DOHH2 (cell line): ENCODE results near the gene DHRS11.
A peak's percentile ranks its signal among the peaks of the same experiment; 100 is the strongest.

Experiments used
- H3F3A ChIP-seq: fragments of 200-600 bp; sonication (generic), shearing (Covaris generic); 2 replicates; pipeline ENCODE4 v1.6.0; 2016; ENCODE audit warnings: antibody characterized with exemption, mild to moderate bottlenecking; ENCODE audit not compliant: control insufficient read depth, insufficient read depth
- H3K27ac ChIP-seq: fragments of 200-600 bp; sonication (generic); 2 replicates; pipeline ENCODE4 v1.5.1; 2014; ENCODE audit warnings: low read depth, mild to moderate bottlenecking, low read length, moderate library complexity
- H3K27me3 ChIP-seq: fragments of 200-600 bp; sonication (generic); 2 replicates; pipeline ENCODE4 v1.6.1; 2014; ENCODE audit warnings: mild to moderate bottlenecking, low read length, mixed read lengths; ENCODE audit not compliant: control insufficient read depth
- H3K36me3 ChIP-seq: fragments of 200-600 bp; sonication (generic); 2 replicates; pipeline ENCODE4 v1.6.1; 2014; ENCODE audit warnings: mild to moderate bottlenecking, low read length, moderate library complexity, mixed read lengths; ENCODE audit not compliant: control insufficient read depth
- H3K4me1 ChIP-seq: fragments of 200-600 bp; sonication (generic); 2 replicates; pipeline ENCODE4 v1.6.1; 2014; ENCODE audit warnings: mild to moderate bottlenecking, low read length, mixed read lengths; ENCODE audit not compliant: control insufficient read depth
- H3K4me2 ChIP-seq: fragments of 200-600 bp; sonication (generic); 2 replicates; pipeline ENCODE4 v1.6.0; 2014; ENCODE audit warnings: mild to moderate bottlenecking, low read length, moderate library complexity
- H3K4me3 ChIP-seq: fragments of 200-600 bp; sonication (generic); 2 replicates; pipeline ENCODE4 v1.5.1; 2014; ENCODE audit warnings: mild to moderate bottlenecking, low read length, mixed read lengths
- H3K79me2 ChIP-seq: fragments of 200-600 bp; sonication (generic); 2 replicates; pipeline ENCODE4 v1.6.1; 2014; ENCODE audit warnings: mild to moderate bottlenecking, low read length, mixed read lengths; ENCODE audit not compliant: control insufficient read depth
- H3K9me2 ChIP-seq: fragments of 200-600 bp; sonication (generic); replicated peaks from 2 replicates; pipeline ENCODE4 v1.6.1; 2014; ENCODE audit warnings: mild to moderate bottlenecking, low read length, mixed read lengths; ENCODE audit not compliant: control insufficient read depth
- H3K9me3 ChIP-seq: fragments of 200-600 bp; sonication (generic); 2 replicates; pipeline ENCODE4 v1.6.1; 2014; ENCODE audit warnings: antibody characterized with exemption, low read length, mixed read lengths; ENCODE audit not compliant: control insufficient read depth, insufficient read depth
- H4K20me1 ChIP-seq: fragments of 200-600 bp; sonication (generic); 2 replicates; pipeline ENCODE4 v1.6.0; 2014; ENCODE audit warnings: low read depth, mild to moderate bottlenecking, antibody characterized with exemption, low read length, moderate library complexity; ENCODE audit not compliant: control insufficient read depth, insufficient read depth
- EZH2phosphoT487 ChIP-seq: fragments of 200-600 bp; sonication (generic); IDR thresholded peaks from 2 replicates; pipeline ENCODE4 v1.6.1; 2017; ENCODE audit warnings: borderline replicate concordance, mild to moderate bottlenecking, antibody characterized with exemption, low read length, moderate library complexity, mixed read lengths
- TF ChIP-seq, protein P1 (sequence below): fragments of 200-600 bp; sonication (generic); IDR thresholded peaks from one replicate; pipeline ENCODE4 v1.5.1; 2014; ENCODE audit warnings: antibody characterized with exemption, mild to moderate bottlenecking, low read depth, low read length; ENCODE audit not compliant: poor library complexity, severe bottlenecking

DHRS11 gene

GRCh38 chr17:36592716-36593321, 1.1 kb downstream of the DHRS11 start:
- Histone ChIP-seq H3K36me3 (peaks cover 31% of the 10 kb centered on the region), H4K20me1 (peaks cover 17% of the 10 kb centered on the region), H3K79me2 (no peaks in the 10 kb centered on the region), H3F3A (peaks cover 29% of the 10 kb centered on the region), H3K4me2 (peak overlapping the region; percentile 78), H3K9me2 (no peaks in the 10 kb centered on the region), H3K27me3 (no peaks in the 10 kb centered on the region; the same call in 1 of the 2 replicates), H3K9me3 (no peaks in the 10 kb centered on the region), H3K27ac (no peak overlapping the region), H3K4me1 (peaks cover 38% of the 10 kb centered on the region), H3K4me3 (peak overlapping the region; percentile 80)
- no peak for TF ChIP-seq EZH2phosphoT487
- TF ChIP-seq, protein P1, sequence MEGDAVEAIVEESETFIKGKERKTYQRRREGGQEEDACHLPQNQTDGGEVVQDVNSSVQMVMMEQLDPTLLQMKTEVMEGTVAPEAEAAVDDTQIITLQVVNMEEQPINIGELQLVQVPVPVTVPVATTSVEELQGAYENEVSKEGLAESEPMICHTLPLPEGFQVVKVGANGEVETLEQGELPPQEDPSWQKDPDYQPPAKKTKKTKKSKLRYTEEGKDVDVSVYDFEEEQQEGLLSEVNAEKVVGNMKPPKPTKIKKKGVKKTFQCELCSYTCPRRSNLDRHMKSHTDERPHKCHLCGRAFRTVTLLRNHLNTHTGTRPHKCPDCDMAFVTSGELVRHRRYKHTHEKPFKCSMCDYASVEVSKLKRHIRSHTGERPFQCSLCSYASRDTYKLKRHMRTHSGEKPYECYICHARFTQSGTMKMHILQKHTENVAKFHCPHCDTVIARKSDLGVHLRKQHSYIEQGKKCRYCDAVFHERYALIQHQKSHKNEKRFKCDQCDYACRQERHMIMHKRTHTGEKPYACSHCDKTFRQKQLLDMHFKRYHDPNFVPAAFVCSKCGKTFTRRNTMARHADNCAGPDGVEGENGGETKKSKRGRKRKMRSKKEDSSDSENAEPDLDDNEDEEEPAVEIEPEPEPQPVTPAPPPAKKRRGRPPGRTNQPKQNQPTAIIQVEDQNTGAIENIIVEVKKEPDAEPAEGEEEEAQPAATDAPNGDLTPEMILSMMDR: no peak

DNA sequence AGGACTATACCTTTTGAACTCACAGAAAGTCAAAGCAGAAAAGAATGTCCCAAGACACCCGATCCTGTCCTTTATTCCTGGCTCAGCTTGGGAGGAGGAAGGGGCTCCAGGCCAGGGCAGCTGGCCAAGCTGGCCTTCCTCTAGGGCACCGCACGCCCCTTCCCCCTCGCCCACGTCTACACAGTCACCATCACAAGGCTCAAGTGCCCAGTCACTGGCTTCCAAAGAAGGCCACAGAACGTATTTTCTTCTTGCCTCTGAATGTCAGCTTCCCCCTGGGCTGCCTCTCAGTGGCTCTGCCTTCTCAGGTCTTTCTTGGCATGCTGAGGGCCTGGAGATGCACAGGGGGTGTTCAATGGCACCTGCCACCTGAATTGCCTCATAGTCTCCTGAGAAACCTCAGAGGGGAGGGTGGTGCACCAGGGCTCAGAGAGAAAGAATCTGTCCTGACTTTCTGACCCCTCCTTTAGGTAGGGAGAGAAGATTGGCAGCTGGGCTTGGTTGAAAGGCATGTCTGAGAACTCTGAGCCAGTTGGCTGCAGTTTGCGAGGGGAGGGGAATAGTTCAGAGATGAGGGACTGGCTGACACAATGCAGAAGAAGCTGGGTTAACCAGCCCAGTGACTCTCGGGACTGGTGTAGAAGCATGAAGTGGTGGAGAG, 2.1 kb downstream of the DHRS11 start:
- Histone ChIP-seq H3K79me2 (no peaks in the 10 kb centered on the region), H3K4me2 (no peak overlapping the region), H3K9me2 (no peaks in the 10 kb centered on the region), H3K9me3 (no peaks in the 10 kb centered on the region), H3K4me1 (peaks cover 37% of the 10 kb centered on the region), H3K36me3 (peaks cover 27% of the 10 kb centered on the region), H3K27me3 (no peaks in the 10 kb centered on the region; the same call in 1 of the 2 replicates), H3K27ac (no peak overlapping the region), H4K20me1 (peaks cover 17% of the 10 kb centered on the region), H3K4me3 (no peak overlapping the region), H3F3A (peaks cover 25% of the 10 kb centered on the region)
- TF ChIP-seq EZH2phosphoT487: no peak
- TF ChIP-seq, protein P1: no peak

DNA sequence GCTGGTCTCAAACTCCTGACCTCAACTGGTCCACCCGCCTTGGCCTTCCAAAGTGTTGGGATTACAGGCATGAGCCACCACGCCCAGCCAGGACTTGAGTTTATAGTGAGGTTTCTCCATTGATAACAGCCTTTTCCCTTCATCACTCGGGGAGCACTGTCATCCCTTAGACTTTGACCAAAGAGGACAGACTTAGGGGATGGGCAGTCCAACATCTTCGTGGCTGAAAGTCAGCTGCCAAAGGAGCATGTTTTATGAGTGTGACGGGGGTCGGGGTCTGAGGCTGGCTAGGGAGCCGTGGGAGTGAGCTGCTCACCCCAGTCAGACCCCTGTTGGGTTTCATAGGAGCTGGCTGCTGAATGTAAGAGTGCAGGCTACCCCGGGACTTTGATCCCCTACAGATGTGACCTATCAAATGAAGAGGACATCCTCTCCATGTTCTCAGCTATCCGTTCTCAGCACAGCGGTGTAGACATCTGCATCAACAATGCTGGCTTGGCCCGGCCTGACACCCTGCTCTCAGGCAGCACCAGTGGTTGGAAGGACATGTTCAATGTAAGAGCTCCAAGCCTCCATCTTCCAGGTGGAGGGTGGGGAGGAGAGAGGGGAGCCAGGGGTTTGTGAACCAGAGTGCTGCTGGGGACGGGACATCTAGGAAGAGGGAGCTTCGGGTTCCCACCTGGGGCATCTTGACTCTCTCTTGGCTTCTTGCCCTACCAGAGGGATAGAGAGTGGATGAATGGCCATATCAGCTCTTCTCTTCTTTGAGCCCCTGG, 3.1 kb downstream of the DHRS11 start:
- H3F3A ChIP-seq: peaks cover 15% of the 10 kb centered on the region
- no peaks in the 10 kb centered on the region for H3K9me2 ChIP-seq
- H3K27me3 ChIP-seq: no peaks in the 10 kb centered on the region; the same call in 1 of the 2 replicates
- H3K4me2 ChIP-seq: no peak overlapping the region
- H3K9me3 ChIP-seq: no peaks in the 10 kb centered on the region
- H3K79me2 ChIP-seq: no peaks in the 10 kb centered on the region
- no peak overlapping the region for H3K4me3 ChIP-seq
- H3K4me1 ChIP-seq: peaks cover 29% of the 10 kb centered on the region
- TF ChIP-seq EZH2phosphoT487: no peak
- TF ChIP-seq, protein P1: no peak
- H3K27ac ChIP-seq: no peak overlapping the region
- peaks cover 16% of the 10 kb centered on the region for H3K36me3 ChIP-seq
- peaks cover 8% of the 10 kb centered on the region; the same call in 1 of the 2 replicates for H4K20me1 ChIP-seq
